Activated CD8-positive, alpha-beta memory T cell treated with anti-CD3 and anti-CD28 coated beads for 48 hours (primary cell): ENCODE results near the gene ZMYM3.

Experiments
- DNase-seq, 3 experiments: peaks; one replicate each; pipeline ENCODE4 v3.0.0-alpha.2; 2020; ENCODE audit warnings: low read depth in 2 of 3, low spot score in 2 of 3

Gene ZMYM3

DNA sequence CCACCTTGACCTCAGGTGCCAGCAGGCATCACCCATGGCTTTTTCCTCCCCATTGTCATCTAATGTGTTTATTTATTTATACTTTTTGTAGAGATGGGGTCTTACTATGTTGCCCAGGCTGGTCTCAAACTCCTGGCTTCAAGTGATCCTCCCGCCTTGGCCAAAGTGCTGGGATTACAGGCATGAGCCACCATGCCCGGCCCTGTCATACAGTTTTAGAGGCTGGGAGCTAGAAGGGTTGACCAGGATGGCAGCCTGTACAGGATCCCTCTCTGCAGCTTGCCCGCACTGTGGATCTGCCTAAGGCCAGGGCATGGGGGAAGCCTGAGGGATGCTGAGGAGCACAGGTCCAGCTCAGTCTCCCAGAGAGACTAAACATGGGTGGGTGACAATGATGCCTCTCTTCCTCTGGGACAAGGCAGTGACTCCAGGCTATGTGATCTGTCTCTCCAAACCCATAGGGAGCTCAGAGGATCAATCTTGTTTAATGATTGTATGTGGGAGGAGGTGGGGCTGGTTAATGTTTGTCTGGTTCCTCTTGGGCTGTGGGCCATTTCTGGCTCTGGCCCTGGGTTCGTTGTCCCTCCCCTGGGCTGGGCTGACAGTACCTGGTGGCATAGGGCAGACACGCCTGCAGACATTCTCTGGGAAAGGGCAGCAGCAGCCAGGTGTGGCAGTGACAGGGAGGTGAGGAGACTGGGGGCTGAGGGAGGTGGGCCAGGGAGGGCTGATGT is 39.2 kb downstream of the ZMYM3 start:
- DNase-seq = no peak

- no peak for DNase-seq
Observed at GRCh38 chrX:71214152-71214551, 39.8 kb downstream of the ZMYM3 start.

DNA sequence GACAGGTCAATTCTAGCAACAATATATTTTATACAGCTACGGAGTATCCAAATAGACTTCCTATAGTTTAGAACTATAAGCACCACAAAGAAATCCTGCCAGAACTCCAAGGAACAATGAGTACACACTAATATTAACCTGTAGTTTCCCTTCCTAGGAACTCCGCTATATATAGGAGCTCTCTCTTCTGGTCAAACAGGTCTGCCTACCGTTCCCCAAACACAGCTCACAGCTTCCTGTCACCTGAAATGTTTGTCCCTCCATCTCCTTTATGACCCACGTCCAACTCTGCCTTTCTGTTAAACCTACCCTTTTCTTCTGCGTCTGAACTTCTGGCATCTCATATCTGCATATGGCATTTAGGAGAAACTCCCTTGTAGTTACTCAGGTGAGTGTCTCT is 41.4 kb downstream of the ZMYM3 start:
- DNase-seq = no peak

DNA sequence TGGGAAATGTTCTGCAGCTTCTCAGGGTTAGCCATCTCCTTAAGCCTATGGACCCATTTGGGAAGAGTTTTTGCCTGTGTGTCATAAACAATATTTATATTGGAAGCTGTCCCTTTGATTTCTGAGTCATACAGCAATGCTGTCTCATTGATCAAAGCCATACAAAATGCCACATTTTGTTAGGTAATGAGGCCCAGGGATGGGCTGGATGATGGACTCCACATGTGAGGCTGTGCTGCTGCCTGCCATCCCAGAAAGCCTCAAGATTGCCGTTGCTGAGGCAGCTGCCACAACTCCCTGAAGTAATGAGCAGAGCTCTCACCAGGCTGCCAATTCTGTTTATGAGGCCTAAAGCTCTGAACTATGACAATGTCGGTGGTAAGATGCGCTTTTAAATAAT is 43.1 kb downstream of the ZMYM3 start:
- DNase-seq = no peak

DNA sequence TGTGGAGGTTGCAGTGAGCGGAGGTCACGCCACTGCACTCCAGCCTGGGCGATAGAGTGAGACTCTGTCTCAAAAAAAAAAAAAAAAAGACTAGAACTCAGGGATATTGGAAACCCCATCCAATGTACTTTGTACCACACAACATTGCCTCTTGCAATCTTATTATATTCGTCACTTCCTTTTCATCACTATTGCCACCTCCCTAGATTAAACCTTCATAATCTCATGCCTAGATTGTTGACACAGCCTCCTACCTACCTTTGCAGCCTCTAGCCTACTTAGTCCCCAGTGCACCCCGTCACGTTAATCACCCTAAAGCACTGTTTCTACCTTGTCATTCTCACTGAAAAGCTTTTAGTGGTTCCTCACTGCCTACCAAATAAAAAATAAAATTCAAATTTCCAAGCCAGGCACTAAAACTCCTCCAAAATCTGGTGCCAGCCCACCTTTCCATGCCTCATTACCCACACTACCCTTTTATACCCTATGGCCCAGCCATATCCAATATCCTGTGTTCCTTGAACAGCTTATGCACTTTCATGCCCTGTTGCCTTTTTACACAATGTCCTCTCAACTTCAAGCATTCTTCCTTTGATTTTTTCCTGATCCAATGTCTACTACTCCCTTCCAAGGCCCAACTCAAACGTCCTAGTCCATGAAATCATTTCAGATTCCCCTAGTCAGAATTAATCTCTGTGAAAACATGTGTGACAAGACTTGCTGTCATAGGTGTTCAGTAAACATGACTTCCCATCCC is 54.5 kb downstream of the ZMYM3 start:
- no peak for DNase-seq

- DNase-seq = no peak
Observed at GRCh38 chrX:71198066-71198465, 55.9 kb downstream of the ZMYM3 start.

GRCh38 chrX:71195964-71196649 is 57.8 kb downstream of the ZMYM3 start:
- DNase-seq = no peak

- DNase-seq = no peak
Observed at GRCh38 chrX:71191248-71191647, 62.7 kb downstream of the ZMYM3 start.
